H9 (cell line): ENCODE measurements around the gene RAI14. TPM values are rescaled to one million over a fixed set of nuclear protein-coding genes. Genes with fewer than 3 reads are reported as not detected.

ENCODE experiments used
- DNase-seq: peaks from one replicate; pipeline ENCODE4 v3.0.0-alpha.2; 2017
- H2AFZ ChIP-seq: one replicate; pipeline ENCODE4 v1.6.1; 2013; ENCODE audit warnings: mild to moderate bottlenecking, low read length, control low read depth, moderate library complexity
- H2AK5ac ChIP-seq: 2 replicates; pipeline ENCODE4 v1.6.1; 2013; ENCODE audit warnings: low read length, control low read depth, mixed read lengths; ENCODE audit not compliant: insufficient read length
- H2BK120ac ChIP-seq: one replicate; pipeline ENCODE4 v1.6.1; 2013; ENCODE audit warnings: low read depth, mild to moderate bottlenecking, low read length, control low read depth, inconsistent platforms; ENCODE audit not compliant: poor library complexity, severe bottlenecking
- H2BK12ac ChIP-seq: 2 replicates; pipeline ENCODE4 v1.6.1; 2013; ENCODE audit warnings: low read length, control low read depth, mixed read lengths, low read depth; ENCODE audit not compliant: insufficient read length
- H2BK15ac ChIP-seq: 2 replicates; pipeline ENCODE4 v1.6.1; 2013; ENCODE audit warnings: low read depth, low read length, control low read depth
- H2BK20ac ChIP-seq: one replicate; pipeline ENCODE4 v1.6.1; 2013; ENCODE audit warnings: low read depth, mild to moderate bottlenecking, low read length, control low read depth, inconsistent platforms; ENCODE audit not compliant: poor library complexity, severe bottlenecking
- H2BK5ac ChIP-seq: 2 replicates; pipeline ENCODE4 v1.6.1; 2013; ENCODE audit warnings: low read length, control low read depth, mixed read lengths; ENCODE audit not compliant: insufficient read length
- H3K14ac ChIP-seq: 2 replicates; pipeline ENCODE4 v1.6.1; 2013; ENCODE audit warnings: low read length, control low read depth; ENCODE audit not compliant: insufficient read depth
- H3K18ac ChIP-seq: 2 replicates; pipeline ENCODE4 v1.6.1; 2013; ENCODE audit warnings: low read depth, mild to moderate bottlenecking, mixed read lengths, low read length, control low read depth; ENCODE audit not compliant: insufficient read length
- H3K23ac ChIP-seq: 2 replicates; pipeline ENCODE4 v1.6.1; 2013; ENCODE audit warnings: low read length, control low read depth, mixed read lengths, low read depth; ENCODE audit not compliant: insufficient read length
- H3K23me2 ChIP-seq: 2 replicates; pipeline ENCODE4 v1.6.1; 2013; ENCODE audit warnings: low read depth, mild to moderate bottlenecking, mixed read lengths, low read length, control low read depth; ENCODE audit not compliant: insufficient read length, poor library complexity, severe bottlenecking
- H3K27ac ChIP-seq: 2 replicates; pipeline ENCODE4 v1.5.1; 2013; ENCODE audit warnings: low read length, control low read depth, mixed read lengths, low read depth; ENCODE audit not compliant: insufficient read length
- H3K27me3 ChIP-seq: 2 replicates; pipeline ENCODE4 v1.6.1; 2013; ENCODE audit warnings: low read length, control low read depth, inconsistent platforms; ENCODE audit not compliant: insufficient read depth
- H3K4ac ChIP-seq: 2 replicates; pipeline ENCODE4 v1.6.1; 2013; ENCODE audit warnings: low read depth, mild to moderate bottlenecking, control low read depth, inconsistent platforms, low read length, moderate library complexity
- H3K4me1 ChIP-seq: 2 replicates; pipeline ENCODE4 v1.6.1; 2013; ENCODE audit warnings: low read length, control low read depth, inconsistent platforms; ENCODE audit not compliant: insufficient read depth
- H3K4me2 ChIP-seq: 2 replicates; pipeline ENCODE4 v1.6.1; 2013; ENCODE audit warnings: low read length, control low read depth, mixed read lengths; ENCODE audit not compliant: insufficient read length, insufficient read depth
- H3K56ac ChIP-seq: 2 replicates; pipeline ENCODE4 v1.6.1; 2013; ENCODE audit warnings: low read depth, mild to moderate bottlenecking, mixed read lengths, low read length, control low read depth; ENCODE audit not compliant: insufficient read length
- H3K79me1 ChIP-seq: 2 replicates; pipeline ENCODE4 v1.6.1; 2013; ENCODE audit warnings: low read depth, mild to moderate bottlenecking, moderate library complexity, low read length, control low read depth, inconsistent platforms; ENCODE audit not compliant: insufficient read depth, poor library complexity, severe bottlenecking
- H3K79me2 ChIP-seq: 2 replicates; pipeline ENCODE4 v1.6.1; 2013; ENCODE audit warnings: low read length, control low read depth, inconsistent platforms; ENCODE audit not compliant: insufficient read depth
- H3K9ac ChIP-seq: 2 replicates; pipeline ENCODE4 v1.6.1; 2013; ENCODE audit warnings: low read length, control low read depth, mixed read lengths; ENCODE audit not compliant: insufficient read length; ENCODE audit errors: extremely low read depth
- H3K9me3 ChIP-seq: one replicate; pipeline ENCODE4 v1.6.1; 2013; ENCODE audit warnings: low read depth, low read length, inconsistent platforms; ENCODE audit not compliant: control insufficient read depth
- H3T11ph ChIP-seq: one replicate; pipeline ENCODE4 v1.6.1; 2013; ENCODE audit warnings: mild to moderate bottlenecking, low read length, control low read depth, inconsistent platforms
- H4K20me1 ChIP-seq: one replicate; pipeline ENCODE4 v1.6.1; 2013; ENCODE audit not compliant: control insufficient read depth, insufficient read length, insufficient read depth
- H4K5ac ChIP-seq: 2 replicates; pipeline ENCODE4 v1.6.1; 2013; ENCODE audit warnings: low read depth, mild to moderate bottlenecking, mixed read lengths, low read length, control low read depth; ENCODE audit not compliant: insufficient read length
- H4K8ac ChIP-seq: replicated peaks from 2 replicates; pipeline ENCODE4 v1.6.1; 2013; ENCODE audit warnings: low read length, control low read depth, mixed read lengths, low read depth; ENCODE audit not compliant: insufficient read length
- H4K91ac ChIP-seq: 2 replicates; pipeline ENCODE4 v1.6.1; 2013; ENCODE audit warnings: low read depth, mild to moderate bottlenecking, moderate library complexity, mixed read lengths, low read length, control low read depth; ENCODE audit not compliant: insufficient read length
- H3K27ac Mint-ChIP-seq, 3 experiments: 2 replicates in 2 of 3; 3 replicates in 1 of 3; pipeline ENCODE4 v1.8.0; 2020 to 2021; ENCODE audit warnings: mixed read lengths in 3 of 3, mild to moderate bottlenecking in 1 of 3, moderate library complexity in 1 of 3
- H3K27me3 Mint-ChIP-seq: 2 replicates; pipeline ENCODE4 v1.8.0; 2021; ENCODE audit warnings: low read depth, mild to moderate bottlenecking, moderate library complexity, mixed read lengths
- H3K36me3 Mint-ChIP-seq, 3 experiments: 2 replicates in 2 of 3; 3 replicates in 1 of 3; pipeline ENCODE4 v1.8.0; 2020 to 2021; ENCODE audit warnings: low read depth in 3 of 3, mixed read lengths in 3 of 3; ENCODE audit not compliant: insufficient read depth in 1 of 3
- H3K4me1 Mint-ChIP-seq, 2 experiments: 2 replicates each; pipeline ENCODE4 v1.8.0; 2020; ENCODE audit warnings: mixed read lengths in 2 of 2
- H3K4me3 Mint-ChIP-seq, 2 experiments: 2 replicates in 1 of 2; 3 replicates in 1 of 2; pipeline ENCODE4 v1.8.0; 2020 to 2021; ENCODE audit warnings: mild to moderate bottlenecking in 2 of 2, mixed read lengths in 2 of 2, moderate library complexity in 1 of 2
- H3K9me3 Mint-ChIP-seq, 2 experiments: 2 replicates in 1 of 2; 3 replicates in 1 of 2; pipeline ENCODE4 v1.8.0; 2020; ENCODE audit warnings: mild to moderate bottlenecking in 2 of 2, mixed read lengths in 2 of 2, moderate library complexity in 1 of 2
- WGBS: extraction: QIAGEN DNeasy Blood & Tissue Kit; methylation state at CpG from one replicate; pipeline ENCODE4 v1.1.7; 2013; ENCODE audit warnings: missing lambda C conversion rate, low lambda C conversion rate, mixed read lengths; ENCODE audit not compliant: insufficient read length; ENCODE audit errors: extremely low coverage; 5-methylcytosine and 5-hydroxymethylcytosine counted together
- total RNA-seq: library from RNA; stranded (reverse); gene quantifications from 2 replicates; pipeline ENCODE4 v1.2.1, GENCODE V29; 2021
- TF ChIP-seq, protein P1 (sequence below): fragments of 200-600 bp; sonication (generic); conservative IDR thresholded peaks from 3 replicates; pipeline ENCODE4 v1.8.0; 2021; ENCODE audit warnings: antibody characterized with exemption, mild to moderate bottlenecking

The RAI14 gene
- total RNA-seq, 1 experiment from 2014 or later = 127 TPM

- WGBS = no CpG with 5 or more reads among the region's 3 CpGs
- Histone ChIP-seq H3K4me1 (peaks cover 14% of the 10 kb centered on the region; the same call in 1 of the 2 replicates), H3K27me3 (no peaks in the 10 kb centered on the region), H4K91ac (no peak overlapping the region), H2BK20ac (no peak overlapping the region), H3K9me3 (no peaks in the 10 kb centered on the region), H3K27ac (no peak overlapping the region), H4K8ac (no peak overlapping the region), H3K14ac (no peak overlapping the region), H2BK120ac (no peak overlapping the region), H3T11ph (no peak overlapping the region), H3K56ac (no peak overlapping the region), H3K18ac (no peak overlapping the region), H3K23me2 (no peaks in the 10 kb centered on the region), H4K5ac (no peak overlapping the region), H2BK12ac (no peak overlapping the region), H4K20me1 (no peaks in the 10 kb centered on the region), H2AK5ac (no peak overlapping the region), H3K79me2 (peaks cover 28% of the 10 kb centered on the region; the same call in 1 of the 2 replicates), H2BK5ac (no peak overlapping the region), H2AFZ (no peak overlapping the region), H3K79me1 (peaks cover 11% of the 10 kb centered on the region), H2BK15ac (no peak overlapping the region), H3K4ac (no peak overlapping the region), H3K9ac (no peak overlapping the region), H3K23ac (no peak overlapping the region), H3K4me2 (no peak overlapping the region)
- no peak overlapping the region for H3K27ac Mint-ChIP-seq
- TF ChIP-seq, protein P1, sequence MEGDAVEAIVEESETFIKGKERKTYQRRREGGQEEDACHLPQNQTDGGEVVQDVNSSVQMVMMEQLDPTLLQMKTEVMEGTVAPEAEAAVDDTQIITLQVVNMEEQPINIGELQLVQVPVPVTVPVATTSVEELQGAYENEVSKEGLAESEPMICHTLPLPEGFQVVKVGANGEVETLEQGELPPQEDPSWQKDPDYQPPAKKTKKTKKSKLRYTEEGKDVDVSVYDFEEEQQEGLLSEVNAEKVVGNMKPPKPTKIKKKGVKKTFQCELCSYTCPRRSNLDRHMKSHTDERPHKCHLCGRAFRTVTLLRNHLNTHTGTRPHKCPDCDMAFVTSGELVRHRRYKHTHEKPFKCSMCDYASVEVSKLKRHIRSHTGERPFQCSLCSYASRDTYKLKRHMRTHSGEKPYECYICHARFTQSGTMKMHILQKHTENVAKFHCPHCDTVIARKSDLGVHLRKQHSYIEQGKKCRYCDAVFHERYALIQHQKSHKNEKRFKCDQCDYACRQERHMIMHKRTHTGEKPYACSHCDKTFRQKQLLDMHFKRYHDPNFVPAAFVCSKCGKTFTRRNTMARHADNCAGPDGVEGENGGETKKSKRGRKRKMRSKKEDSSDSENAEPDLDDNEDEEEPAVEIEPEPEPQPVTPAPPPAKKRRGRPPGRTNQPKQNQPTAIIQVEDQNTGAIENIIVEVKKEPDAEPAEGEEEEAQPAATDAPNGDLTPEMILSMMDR = no peak
- no peak for DNase-seq
- H3K27me3 Mint-ChIP-seq = no peaks in the 10 kb centered on the region
- no peak overlapping the region for H3K4me3 Mint-ChIP-seq
- H3K36me3 Mint-ChIP-seq = peaks cover 7 to 21% (median 14%) of the 10 kb centered on the region in 3 experiments; a peak in 6 of 7 replicates
- peaks cover 49 to 51% of the 10 kb centered on the region in 2 experiments for H3K4me1 Mint-ChIP-seq
- H3K9me3 Mint-ChIP-seq = no peaks in the 10 kb centered on the region
Measured at GRCh38 chr5:34697308-34698108, 41.4 kb downstream of the RAI14 start.
